ENCODE data around the gene FGFBP3.

FGFBP3 gene

GRCh38 chr10:91886954-91887271 is 22.4 kb downstream of the FGFBP3 start:
- DNase-seq (ENCODE audit: low spot score) (no peak), ATAC-seq (ENCODE audit: low read depth) (no peak)
- H3K4me1 ChIP-seq (ENCODE audit: insufficient read depth, poor library complexity, severe bottlenecking): peaks cover 14% of the 10 kb centered on the region
- H3K9me3 ChIP-seq (ENCODE audit: severe bottlenecking): no peaks in the 10 kb centered on the region
- TF ChIP-seq CTCF (IDR thresholded peaks at IDR 0.05; ENCODE audit: poor library complexity, severe bottlenecking): no peak
- no peaks in the 10 kb centered on the region for H3K27me3 ChIP-seq (ENCODE audit: insufficient read depth, poor library complexity, severe bottlenecking)
- no peak overlapping the region for H3K27ac ChIP-seq (ENCODE audit: poor library complexity, severe bottlenecking)
- no peaks in the 10 kb centered on the region for H3K36me3 ChIP-seq (ENCODE audit: low read depth)
- peak overlapping the region; percentile 29 for H3K4me3 ChIP-seq (ENCODE audit: severe bottlenecking)

GRCh38 chr10:91885362-91886079 is 23.8 kb downstream of the FGFBP3 start:
- no peaks in the 10 kb centered on the region for H3K9me3 ChIP-seq (ENCODE audit: severe bottlenecking)
- no peak for DNase-seq (ENCODE audit: low spot score)
- TF ChIP-seq CTCF (IDR thresholded peaks at IDR 0.05; ENCODE audit: poor library complexity, severe bottlenecking): no peak
- no peak for ATAC-seq (ENCODE audit: low read depth)
- no peaks in the 10 kb centered on the region for H3K27me3 ChIP-seq (ENCODE audit: insufficient read depth, poor library complexity, severe bottlenecking)
- H3K4me3 ChIP-seq (ENCODE audit: severe bottlenecking): no peak overlapping the region
- H3K36me3 ChIP-seq (ENCODE audit: low read depth): no peaks in the 10 kb centered on the region
- peaks cover 14% of the 10 kb centered on the region for H3K4me1 ChIP-seq (ENCODE audit: insufficient read depth, poor library complexity, severe bottlenecking)
- no peak overlapping the region for H3K27ac ChIP-seq (ENCODE audit: poor library complexity, severe bottlenecking)

- Histone ChIP-seq H3K27ac (ENCODE audit: poor library complexity, severe bottlenecking) (no peak overlapping the region), H3K4me3 (ENCODE audit: severe bottlenecking) (no peak overlapping the region), H3K9me3 (ENCODE audit: severe bottlenecking) (no peaks in the 10 kb centered on the region), H3K27me3 (ENCODE audit: insufficient read depth, poor library complexity, severe bottlenecking) (no peaks in the 10 kb centered on the region), H3K36me3 (ENCODE audit: low read depth) (no peaks in the 10 kb centered on the region), H3K4me1 (ENCODE audit: insufficient read depth, poor library complexity, severe bottlenecking) (peaks cover 14% of the 10 kb centered on the region)
- TF ChIP-seq CTCF (IDR thresholded peaks at IDR 0.05; ENCODE audit: poor library complexity, severe bottlenecking): no peak
- DNase-seq (ENCODE audit: low spot score) (no peak), ATAC-seq (ENCODE audit: low read depth) (no peak)
Observed at GRCh38 chr10:91884536-91884935, 24.8 kb downstream of the FGFBP3 start.

GRCh38 chr10:91883549-91884444 is 25.5 kb downstream of the FGFBP3 start:
- Histone ChIP-seq H3K9me3 (ENCODE audit: severe bottlenecking) (no peaks in the 10 kb centered on the region), H3K4me3 (ENCODE audit: severe bottlenecking) (no peak overlapping the region), H3K27me3 (ENCODE audit: insufficient read depth, poor library complexity, severe bottlenecking) (no peaks in the 10 kb centered on the region), H3K36me3 (ENCODE audit: low read depth) (no peaks in the 10 kb centered on the region), H3K4me1 (ENCODE audit: insufficient read depth, poor library complexity, severe bottlenecking) (peaks cover 14% of the 10 kb centered on the region), H3K27ac (ENCODE audit: poor library complexity, severe bottlenecking) (no peak overlapping the region)
- DNase-seq (ENCODE audit: low spot score): no peak
- ATAC-seq (ENCODE audit: low read depth): no peak
- no peak for TF ChIP-seq CTCF (IDR thresholded peaks at IDR 0.05; ENCODE audit: poor library complexity, severe bottlenecking)
